Osteocyte (in vitro differentiated cells): Measurements from ENCODE around the gene ZBP1. TPM values are rescaled to one million over a fixed set of nuclear protein-coding genes. Genes with fewer than 3 reads are reported as not detected.

Experiments
- DNase-seq: peaks from one replicate; pipeline ENCODE4 v3.0.0; 2021; ENCODE audit warnings: mixed read lengths; ENCODE audit not compliant: unreplicated experiment; ENCODE audit errors: extremely low spot score
- H3K27ac Mint-ChIP-seq: one replicate; pipeline ENCODE4 v1.8.0; 2021; ENCODE audit warnings: mild to moderate bottlenecking, mixed read lengths; ENCODE audit not compliant: unreplicated experiment
- H3K27me3 Mint-ChIP-seq: one replicate; pipeline ENCODE4 v1.8.0; 2021; ENCODE audit warnings: mixed read lengths; ENCODE audit not compliant: unreplicated experiment
- H3K36me3 Mint-ChIP-seq: one replicate; pipeline ENCODE4 v1.8.0; 2021; ENCODE audit warnings: mixed read lengths; ENCODE audit not compliant: unreplicated experiment
- H3K4me1 Mint-ChIP-seq: one replicate; pipeline ENCODE4 v1.8.0; 2021; ENCODE audit warnings: mixed read lengths; ENCODE audit not compliant: unreplicated experiment
- H3K4me3 Mint-ChIP-seq: one replicate; pipeline ENCODE4 v1.8.0; 2021; ENCODE audit warnings: mild to moderate bottlenecking, moderate library complexity, mixed read lengths; ENCODE audit not compliant: unreplicated experiment
- H3K9me3 Mint-ChIP-seq: one replicate; pipeline ENCODE4 v1.8.0; 2021; ENCODE audit warnings: mixed read lengths; ENCODE audit not compliant: unreplicated experiment
- total RNA-seq: library from RNA; stranded (reverse); gene quantifications from 2 replicates; pipeline ENCODE4 v1.2.1, GENCODE V29; 2021
- TF ChIP-seq, protein P1 (sequence below): fragments of 200-600 bp; sonication (generic); IDR thresholded peaks from 2 replicates; pipeline ENCODE4 v1.5.0; 2021; ENCODE audit warnings: antibody characterized with exemption, mild to moderate bottlenecking, moderate library complexity

ZBP1 gene
- total RNA-seq, 1 donor from 2014 or later, result not detected

DNA sequence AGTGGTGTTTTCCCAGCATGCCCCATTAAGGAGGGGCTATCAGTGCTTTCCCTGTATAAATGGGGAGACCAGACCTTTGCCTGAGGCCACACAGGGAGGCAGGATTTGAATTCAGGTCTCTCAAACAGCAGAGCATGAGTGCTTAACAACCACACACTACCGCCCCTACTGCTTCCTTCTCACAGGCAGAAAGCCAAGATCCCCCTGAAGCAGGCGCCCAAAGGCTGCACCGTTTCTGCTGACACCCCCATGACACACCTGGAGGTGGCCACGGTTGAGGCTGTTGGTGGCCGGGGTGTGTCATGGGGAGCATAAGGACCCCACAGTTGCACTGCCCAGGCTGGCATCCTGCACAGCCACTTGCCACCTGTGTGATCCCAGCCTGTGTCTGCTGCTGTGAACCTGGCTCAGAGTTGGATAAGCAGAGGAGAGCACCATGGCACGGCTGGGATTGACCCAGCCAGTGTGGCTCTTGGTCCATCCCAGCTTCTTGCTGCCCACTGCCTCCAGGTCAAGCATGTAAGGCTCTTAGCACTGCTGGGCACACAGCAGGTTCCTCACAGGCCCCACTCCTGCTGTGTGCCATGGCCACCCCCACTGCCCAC lies 31.0 kb downstream of the ZBP1 start:
- TF ChIP-seq, protein P1, sequence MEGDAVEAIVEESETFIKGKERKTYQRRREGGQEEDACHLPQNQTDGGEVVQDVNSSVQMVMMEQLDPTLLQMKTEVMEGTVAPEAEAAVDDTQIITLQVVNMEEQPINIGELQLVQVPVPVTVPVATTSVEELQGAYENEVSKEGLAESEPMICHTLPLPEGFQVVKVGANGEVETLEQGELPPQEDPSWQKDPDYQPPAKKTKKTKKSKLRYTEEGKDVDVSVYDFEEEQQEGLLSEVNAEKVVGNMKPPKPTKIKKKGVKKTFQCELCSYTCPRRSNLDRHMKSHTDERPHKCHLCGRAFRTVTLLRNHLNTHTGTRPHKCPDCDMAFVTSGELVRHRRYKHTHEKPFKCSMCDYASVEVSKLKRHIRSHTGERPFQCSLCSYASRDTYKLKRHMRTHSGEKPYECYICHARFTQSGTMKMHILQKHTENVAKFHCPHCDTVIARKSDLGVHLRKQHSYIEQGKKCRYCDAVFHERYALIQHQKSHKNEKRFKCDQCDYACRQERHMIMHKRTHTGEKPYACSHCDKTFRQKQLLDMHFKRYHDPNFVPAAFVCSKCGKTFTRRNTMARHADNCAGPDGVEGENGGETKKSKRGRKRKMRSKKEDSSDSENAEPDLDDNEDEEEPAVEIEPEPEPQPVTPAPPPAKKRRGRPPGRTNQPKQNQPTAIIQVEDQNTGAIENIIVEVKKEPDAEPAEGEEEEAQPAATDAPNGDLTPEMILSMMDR, result no peak
- no peak overlapping the region for H3K27ac Mint-ChIP-seq
- no peaks in the 10 kb centered on the region for H3K4me1 Mint-ChIP-seq
- no peak overlapping the region for H3K4me3 Mint-ChIP-seq
- no peak for DNase-seq
- H3K36me3 Mint-ChIP-seq, result no peaks in the 10 kb centered on the region
- peaks cover 3% of the 10 kb centered on the region for H3K27me3 Mint-ChIP-seq
- H3K9me3 Mint-ChIP-seq, result no peaks in the 10 kb centered on the region

DNA sequence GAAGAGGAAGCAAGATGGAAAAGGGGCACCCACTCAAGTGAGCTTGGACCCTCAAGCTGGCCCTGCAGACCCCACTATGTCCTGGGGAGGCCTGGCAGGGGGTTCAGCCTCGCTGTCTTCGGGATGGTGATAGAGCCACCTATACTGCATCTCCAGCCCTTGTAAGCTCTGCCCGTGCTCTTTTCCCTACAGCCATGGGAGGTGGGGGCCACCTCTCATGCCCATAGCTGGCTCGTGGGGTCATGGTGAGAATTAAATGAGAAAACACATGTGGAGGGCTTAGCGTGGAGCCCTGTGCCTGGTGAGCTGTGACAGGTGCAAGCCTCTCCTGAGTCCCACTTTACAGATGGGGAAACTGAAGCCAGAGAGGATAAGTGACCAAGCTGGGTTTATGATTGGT lies 31.6 kb downstream of the ZBP1 start:
- H3K4me3 Mint-ChIP-seq, result no peak overlapping the region
- H3K27ac Mint-ChIP-seq, result no peak overlapping the region
- TF ChIP-seq, protein P1, result no peak
- no peaks in the 10 kb centered on the region for H3K36me3 Mint-ChIP-seq
- no peaks in the 10 kb centered on the region for H3K9me3 Mint-ChIP-seq
- peaks cover 2% of the 10 kb centered on the region for H3K4me1 Mint-ChIP-seq
- no peak for DNase-seq
- H3K27me3 Mint-ChIP-seq, result peaks cover 3% of the 10 kb centered on the region

DNA sequence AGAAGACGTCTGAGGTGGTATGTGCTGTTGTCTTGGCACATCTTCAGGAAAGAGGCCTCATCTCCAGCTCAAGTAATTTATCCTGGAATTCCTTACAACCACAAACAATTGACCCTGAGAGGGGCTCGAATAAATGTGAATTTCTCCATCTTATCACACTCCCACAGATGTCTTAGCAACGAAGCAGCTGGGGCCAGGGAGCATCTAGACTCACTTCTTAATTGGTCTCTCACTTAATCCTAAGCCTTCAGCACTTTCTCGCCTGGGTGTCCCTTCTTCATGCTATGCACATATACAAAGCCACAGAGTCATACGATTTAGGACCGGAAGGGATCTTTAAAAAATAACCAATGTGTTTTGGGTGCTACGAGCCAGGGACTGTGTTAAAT lies 32.2 kb downstream of the ZBP1 start:
- DNase-seq, result no peak
- H3K27me3 Mint-ChIP-seq, result peaks cover 3% of the 10 kb centered on the region
- H3K9me3 Mint-ChIP-seq, result no peaks in the 10 kb centered on the region
- H3K27ac Mint-ChIP-seq, result no peak overlapping the region
- no peak overlapping the region for H3K4me3 Mint-ChIP-seq
- H3K4me1 Mint-ChIP-seq, result peaks cover 8% of the 10 kb centered on the region
- no peaks in the 10 kb centered on the region for H3K36me3 Mint-ChIP-seq
- TF ChIP-seq, protein P1, result no peak

DNA sequence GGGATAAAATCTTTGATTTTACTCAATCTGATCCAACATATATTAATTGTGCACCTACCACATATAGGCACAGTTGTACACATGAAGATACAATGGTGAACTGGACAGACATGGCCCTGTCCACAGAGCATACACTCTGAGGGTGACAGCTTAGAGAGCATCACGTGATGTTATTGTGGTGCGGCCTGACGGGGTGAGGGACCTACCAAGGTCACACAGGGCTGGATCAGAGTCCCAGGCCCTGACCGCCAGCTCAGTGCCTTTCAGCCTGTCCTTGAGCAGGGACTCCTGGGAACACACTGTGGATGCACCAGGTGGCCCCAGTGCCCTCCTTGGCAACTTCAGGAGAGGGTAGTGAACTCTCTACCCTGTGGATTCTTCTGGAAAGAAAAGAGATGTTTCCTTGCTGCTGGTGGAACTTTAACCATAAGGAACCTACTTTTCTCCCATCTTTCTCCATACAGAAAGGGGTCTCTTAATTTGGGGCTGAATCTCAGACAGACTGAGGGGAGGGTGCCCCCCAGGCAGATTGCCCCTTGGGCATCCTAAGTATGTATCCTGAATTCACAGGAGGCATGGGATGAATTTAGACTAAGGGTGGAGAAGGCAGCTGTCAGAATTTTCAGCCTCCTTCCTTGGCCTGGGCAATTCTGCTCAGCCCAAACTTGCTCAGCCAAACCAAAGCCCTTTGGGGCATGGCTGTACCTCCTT lies 32.8 kb downstream of the ZBP1 start:
- DNase-seq, result no peak
- H3K9me3 Mint-ChIP-seq, result no peaks in the 10 kb centered on the region
- H3K4me3 Mint-ChIP-seq, result no peak overlapping the region
- H3K36me3 Mint-ChIP-seq, result no peaks in the 10 kb centered on the region
- peaks cover 3% of the 10 kb centered on the region for H3K27me3 Mint-ChIP-seq
- no peak overlapping the region for H3K27ac Mint-ChIP-seq
- TF ChIP-seq, protein P1, result no peak
- peaks cover 13% of the 10 kb centered on the region for H3K4me1 Mint-ChIP-seq

DNA sequence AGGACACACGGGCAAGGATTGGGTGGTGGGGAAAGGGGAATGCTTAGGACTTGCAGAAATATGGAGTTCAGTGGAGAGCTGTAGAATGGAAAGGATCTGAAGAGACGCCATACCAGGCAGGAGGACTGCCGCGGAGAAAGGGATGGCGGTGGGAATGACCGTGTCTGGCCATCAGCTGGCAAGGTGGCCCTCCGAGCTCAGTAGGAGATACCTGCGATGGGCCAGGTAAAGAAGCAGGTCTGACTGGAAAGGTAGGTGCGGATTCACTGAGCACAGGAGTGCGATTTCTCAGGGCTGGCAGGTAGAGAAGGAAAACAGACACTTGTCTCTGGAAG lies 33.3 kb downstream of the ZBP1 start:
- TF ChIP-seq, protein P1, result no peak
- H3K4me3 Mint-ChIP-seq, result no peak overlapping the region
- H3K36me3 Mint-ChIP-seq, result no peaks in the 10 kb centered on the region
- DNase-seq, result no peak
- peaks cover 3% of the 10 kb centered on the region for H3K27me3 Mint-ChIP-seq
- H3K9me3 Mint-ChIP-seq, result no peaks in the 10 kb centered on the region
- H3K4me1 Mint-ChIP-seq, result peaks cover 19% of the 10 kb centered on the region
- no peak overlapping the region for H3K27ac Mint-ChIP-seq
